ENCODE measurements around the gene P2RX2. TPM values are rescaled to one million over a fixed set of nuclear protein-coding genes. Genes with fewer than 3 reads are reported as not detected.

The P2RX2 gene
- total and polyA plus RNA-seq, 2 of the 4 experiments (the other 2 are of a cell fraction) = not detected

DNA sequence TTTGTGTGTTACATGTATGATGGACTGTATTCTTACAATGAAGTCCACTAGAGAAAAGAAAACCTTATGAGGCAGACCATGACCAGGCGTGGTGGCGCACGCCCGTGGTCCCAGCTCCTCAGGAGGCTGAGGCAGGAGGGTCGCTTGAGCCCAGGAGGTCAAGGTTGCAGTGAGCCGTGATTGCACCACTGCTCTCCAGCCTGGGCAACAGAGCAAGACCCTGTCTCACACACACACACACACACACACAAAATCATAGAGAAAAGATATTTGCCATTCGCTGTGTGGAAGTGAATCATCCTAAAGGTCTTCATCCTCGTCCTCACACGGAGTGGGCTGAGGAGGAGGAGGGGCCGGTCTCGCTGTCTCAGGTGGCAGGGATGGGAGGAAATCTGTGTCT, 40.5 kb upstream of the P2RX2 start:
- no peak overlapping the region for H2BK5ac ChIP-seq (ENCODE audit: low read depth, low read length, poor library complexity, severe bottlenecking)
- no peak overlapping the region for H2AFZ ChIP-seq (replicated peaks; ENCODE audit: low read length, poor library complexity)
- H3K18ac ChIP-seq (ENCODE audit: low read depth, low read length) = no peak overlapping the region
- H2AK9ac ChIP-seq (replicated peaks; ENCODE audit: low read depth, low read length, poor library complexity) = no peak overlapping the region
- dilution Hi-C loops (cut with HindIII; ENCODE audit: low sequenced_read_pairs, unreplicated experiment) (no loop called here), intact Hi-C loops (cut with micrococcal nuclease) (no loop called here), in situ Hi-C loops (cut with MboI; ENCODE audit: low sequenced_read_pairs) (no loop called here)
- H4K91ac ChIP-seq (ENCODE audit: insufficient read depth, low read depth, low read length) = no peak overlapping the region
- H3K27me3 ChIP-seq (ENCODE audit: control insufficient read depth, insufficient read depth, low read length) = no peaks in the 10 kb centered on the region
- H3K36me3 ChIP-seq (ENCODE audit: control insufficient read depth, insufficient read depth, low read length) = peaks cover 39% of the 10 kb centered on the region
- H2BK15ac ChIP-seq (ENCODE audit: low read depth, low read length) = no peak overlapping the region
- no peak overlapping the region for H4K5ac ChIP-seq (ENCODE audit: low read depth, low read length)
- H2BK20ac ChIP-seq (ENCODE audit: low read depth, low read length) = no peak overlapping the region
- H3K9me3 ChIP-seq (ENCODE audit: control insufficient read depth, insufficient read depth, low read length) = no peaks in the 10 kb centered on the region
- H3K56ac ChIP-seq (ENCODE audit: extremely low read depth, insufficient read depth, low read length) = no peak overlapping the region
- H2BK120ac ChIP-seq (ENCODE audit: low read depth, low read length) = no peak overlapping the region
- H3K9ac ChIP-seq (ENCODE audit: low read depth, low read length) = no peak overlapping the region
- H2AK5ac ChIP-seq (ENCODE audit: low read depth, low read length) = no peak overlapping the region
- CTCF ChIA-PET = no interaction called here
- no peak overlapping the region for H3K4me2 ChIP-seq (ENCODE audit: low read depth, low read length)
- H4K20me1 ChIP-seq (ENCODE audit: insufficient read depth, low read length) = no peaks in the 10 kb centered on the region; the same call in 1 of the 2 replicates
- POLR2A ChIA-PET (ENCODE audit: unreplicated experiment) = no interaction called here
- H3K4me1 ChIP-seq (ENCODE audit: control insufficient read depth, insufficient read depth, low read length) = no peaks in the 10 kb centered on the region
- H3K9me1 ChIP-seq (ENCODE audit: insufficient read depth, low read length) = no peaks in the 10 kb centered on the region
- no peak for ATAC-seq (ENCODE audit: low read depth)
- no peak overlapping the region for H3K27ac ChIP-seq (ENCODE audit: insufficient read depth, low read length)
- BruUV-seq (replicated peaks) = no TSS peak
- no peak overlapping the region for H3K14ac ChIP-seq (replicated peaks; ENCODE audit: low read depth, low read length)
- no peak overlapping the region for H3K4me3 ChIP-seq (ENCODE audit: insufficient read depth, low read depth, low read length)
- H4K8ac ChIP-seq (ENCODE audit: low read depth in 2 of 2, low read length in 2 of 2) = no peak overlapping the region
- H3K4ac ChIP-seq (ENCODE audit: low read depth, low read length) = no peak overlapping the region
- no peaks in the 10 kb centered on the region for H3K79me1 ChIP-seq (ENCODE audit: low read depth in 1 of 2, low read length in 2 of 2)
- DNase-seq = no peak
- 65% methylated on average over 4 of the region's 11 CpGs; no CpG with 5 or more reads in 1 of the 2 experiments for WGBS, 2 experiments (ENCODE audit: extremely low coverage in 2 of 2, insufficient read length in 1 of 2)
- no peak overlapping the region for H3K23ac ChIP-seq (ENCODE audit: low read depth, low read length)
- TF ChIP-seq, protein P1, sequence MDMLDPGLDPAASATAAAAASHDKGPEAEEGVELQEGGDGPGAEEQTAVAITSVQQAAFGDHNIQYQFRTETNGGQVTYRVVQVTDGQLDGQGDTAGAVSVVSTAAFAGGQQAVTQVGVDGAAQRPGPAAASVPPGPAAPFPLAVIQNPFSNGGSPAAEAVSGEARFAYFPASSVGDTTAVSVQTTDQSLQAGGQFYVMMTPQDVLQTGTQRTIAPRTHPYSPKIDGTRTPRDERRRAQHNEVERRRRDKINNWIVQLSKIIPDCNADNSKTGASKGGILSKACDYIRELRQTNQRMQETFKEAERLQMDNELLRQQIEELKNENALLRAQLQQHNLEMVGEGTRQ (IDR thresholded peaks at IDR 0.05; ENCODE audit: low read depth, low read length) = no peak
- TF ChIP-seq FOS (IDR thresholded peaks at IDR 0.05; ENCODE audit: low read depth, low read length) (no peak), RFX5 (IDR thresholded peaks at IDR 0.05; ENCODE audit: low read depth, low read length) (no peak)

All from IMR-90 (cell line).